SHP77 (cell line): ENCODE measurements around the gene ZBTB21.
"Not testable (repeated sequence)": the region's sequence is repeated elsewhere in the genome, so short reads cannot be mapped to it uniquely, and the experiment has no call there.

Source experiments
- DNase-seq, 2 experiments: peaks; one replicate each; lab custom pipeline; 2025; lab: John Stamatoyannopoulos, UW

The ZBTB21 gene

DNA sequence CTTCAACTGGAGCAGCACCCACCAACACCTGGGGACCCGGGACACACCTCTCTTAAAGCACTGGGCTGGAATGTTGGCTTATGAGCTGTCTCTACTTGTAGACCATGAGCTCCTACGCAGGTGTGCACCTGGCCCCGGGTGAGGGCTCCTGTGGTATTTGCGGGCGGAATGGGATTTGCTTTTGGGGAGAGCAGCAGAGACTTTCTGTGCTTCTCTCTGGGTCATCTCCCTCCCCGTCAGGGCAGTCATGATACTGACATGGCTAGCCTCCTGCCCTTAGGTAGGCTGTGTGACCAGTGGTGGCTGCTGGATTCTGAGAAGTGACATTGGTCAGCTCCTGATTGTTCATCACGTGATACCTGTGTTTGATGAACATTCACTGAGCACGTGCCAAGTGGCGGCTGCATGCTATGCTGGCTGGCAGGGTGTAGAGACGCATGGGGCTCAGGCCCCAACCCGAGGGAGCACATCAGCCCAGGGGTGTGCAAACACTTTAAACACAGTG is 9.0 kb upstream of the ZBTB21 start:
- no peak for DNase-seq

DNA sequence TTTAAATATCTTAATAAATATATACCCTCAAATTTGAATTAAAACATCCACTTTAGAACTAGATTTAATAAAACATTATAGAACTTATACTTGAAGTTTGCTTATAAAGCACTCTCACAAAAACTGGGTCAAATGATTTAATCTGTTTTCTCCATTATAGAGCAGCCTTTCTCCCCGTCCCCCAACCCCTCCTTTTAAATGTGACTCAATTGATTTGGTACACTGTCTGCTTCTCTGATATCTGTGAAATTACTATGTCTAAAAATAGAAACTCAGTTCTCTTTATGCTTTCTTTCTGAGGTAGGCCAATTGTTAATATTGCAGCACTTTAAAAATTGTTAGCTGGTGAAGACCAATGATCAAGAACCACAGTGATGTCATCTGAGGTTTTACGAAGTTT is 6.9 kb upstream of the ZBTB21 start:
- DNase-seq, result no peak

DNA sequence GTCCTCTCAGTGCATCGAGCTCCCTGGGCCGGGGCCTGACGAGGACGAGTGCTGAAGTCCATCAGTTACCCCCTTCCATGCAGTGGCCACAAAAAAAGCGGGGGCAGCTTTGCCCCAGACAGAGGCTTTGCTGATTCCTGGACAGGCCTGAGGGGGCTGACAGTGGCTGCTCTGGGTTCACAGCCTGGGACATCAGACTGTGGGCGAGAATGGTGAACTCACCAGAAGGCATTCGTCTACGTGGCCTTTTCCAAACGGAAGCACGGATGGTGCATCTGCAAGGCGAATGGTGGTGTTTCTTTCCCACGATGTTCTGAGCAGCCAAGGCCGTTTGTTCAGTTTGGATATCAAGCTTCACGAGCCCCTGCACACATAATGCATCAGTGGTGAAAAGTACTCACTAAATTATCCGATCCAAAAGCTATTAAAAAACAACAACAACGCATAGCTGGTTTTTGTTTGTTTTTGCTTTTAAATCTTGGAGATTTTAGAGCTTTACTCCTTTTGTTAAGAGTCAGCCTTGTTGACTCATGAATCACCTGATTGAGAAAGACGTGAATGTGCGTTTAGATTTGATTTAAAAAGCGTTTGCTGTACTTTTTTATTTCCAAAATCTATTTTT is 6.3 kb upstream of the ZBTB21 start:
- DNase-seq, result no peak

DNA sequence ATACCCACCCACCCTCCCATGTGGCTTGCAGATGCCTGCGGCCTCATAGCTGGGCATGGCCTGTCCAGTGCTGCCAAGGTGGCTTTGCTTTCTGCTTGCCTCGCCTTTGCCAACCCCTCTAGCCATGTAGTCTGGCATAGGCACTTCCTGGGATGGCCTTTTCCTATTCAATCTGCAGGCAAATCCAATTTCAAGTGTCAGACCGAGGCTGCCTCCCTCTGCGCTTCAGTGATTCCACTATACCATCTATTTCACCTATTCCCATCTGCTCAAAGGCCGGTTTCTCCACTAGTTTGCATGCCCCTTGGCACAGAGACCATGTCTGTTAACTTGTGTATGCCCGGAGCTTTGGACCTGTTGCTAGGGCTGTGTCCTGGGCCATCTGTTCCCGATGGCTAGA is 3.8 kb upstream of the ZBTB21 start:
- no peak for DNase-seq

DNA sequence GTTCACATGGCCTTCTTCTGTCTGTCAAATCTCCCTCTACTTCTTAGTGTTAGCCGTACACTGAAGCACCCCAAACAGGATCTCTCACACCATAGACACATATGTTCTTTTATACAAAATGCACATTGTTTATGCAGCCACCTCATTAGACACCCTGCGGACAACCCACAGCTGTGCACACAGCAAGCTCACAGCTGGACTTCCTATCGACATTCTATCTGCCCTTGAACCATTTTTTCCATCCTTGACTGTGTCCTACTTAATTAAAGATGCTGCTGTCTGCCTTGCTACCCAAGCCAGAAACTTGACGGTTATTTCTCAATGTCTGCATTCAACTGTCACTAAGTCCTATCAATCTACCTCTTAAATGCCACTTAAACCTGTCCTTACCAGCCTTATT is 3.2 kb upstream of the ZBTB21 start:
- DNase-seq, result peak in 1 of 2 experiments; percentile 15

DNA sequence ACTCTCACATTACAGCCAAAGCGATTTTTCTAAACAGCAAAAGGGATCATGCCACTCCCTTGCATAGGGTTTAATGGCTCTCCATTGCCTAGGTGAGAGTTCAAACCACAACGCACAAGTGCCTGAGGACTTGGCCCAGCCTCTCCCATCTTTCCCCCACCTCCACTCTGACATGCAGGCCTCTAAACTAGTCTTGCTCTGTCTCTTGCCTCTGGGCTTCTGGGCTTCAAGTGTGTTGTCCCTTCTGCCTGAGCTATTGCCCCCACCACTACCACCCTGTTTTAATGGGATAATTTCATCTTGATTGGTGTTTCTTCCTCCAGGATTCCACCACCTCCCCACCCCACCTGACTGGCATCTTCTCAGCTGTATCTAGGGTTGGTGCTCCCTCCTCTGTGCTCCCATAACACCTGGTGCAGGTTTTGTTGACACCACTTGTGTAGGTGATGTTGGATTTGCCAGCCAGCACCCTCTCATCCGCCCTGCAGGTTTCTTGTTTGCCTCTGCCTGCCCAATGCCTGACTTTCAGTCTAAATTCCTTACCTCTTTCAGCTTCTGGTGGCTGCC is 2.7 kb upstream of the ZBTB21 start:
- DNase-seq, result no peak

DNA sequence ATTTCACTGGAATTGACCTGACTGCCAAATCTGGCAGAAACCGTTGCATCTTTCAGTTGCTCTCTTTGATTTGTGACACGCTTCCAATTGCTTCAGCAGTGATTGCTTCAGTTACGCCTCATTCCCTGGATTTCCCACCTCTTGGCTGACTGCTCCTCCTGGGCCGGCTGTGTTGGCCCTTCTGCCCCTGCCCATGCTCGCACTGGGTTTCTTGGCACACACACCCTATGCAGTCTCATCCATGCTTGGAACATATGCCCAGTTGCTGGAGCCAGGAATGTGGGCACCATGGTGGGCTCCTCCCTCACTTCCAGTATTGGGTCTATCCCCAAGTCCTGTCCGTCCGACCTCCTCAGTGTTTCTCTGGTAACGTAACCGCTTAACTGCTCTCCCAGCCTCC is 2.2 kb upstream of the ZBTB21 start:
- DNase-seq, result no peak

DNA sequence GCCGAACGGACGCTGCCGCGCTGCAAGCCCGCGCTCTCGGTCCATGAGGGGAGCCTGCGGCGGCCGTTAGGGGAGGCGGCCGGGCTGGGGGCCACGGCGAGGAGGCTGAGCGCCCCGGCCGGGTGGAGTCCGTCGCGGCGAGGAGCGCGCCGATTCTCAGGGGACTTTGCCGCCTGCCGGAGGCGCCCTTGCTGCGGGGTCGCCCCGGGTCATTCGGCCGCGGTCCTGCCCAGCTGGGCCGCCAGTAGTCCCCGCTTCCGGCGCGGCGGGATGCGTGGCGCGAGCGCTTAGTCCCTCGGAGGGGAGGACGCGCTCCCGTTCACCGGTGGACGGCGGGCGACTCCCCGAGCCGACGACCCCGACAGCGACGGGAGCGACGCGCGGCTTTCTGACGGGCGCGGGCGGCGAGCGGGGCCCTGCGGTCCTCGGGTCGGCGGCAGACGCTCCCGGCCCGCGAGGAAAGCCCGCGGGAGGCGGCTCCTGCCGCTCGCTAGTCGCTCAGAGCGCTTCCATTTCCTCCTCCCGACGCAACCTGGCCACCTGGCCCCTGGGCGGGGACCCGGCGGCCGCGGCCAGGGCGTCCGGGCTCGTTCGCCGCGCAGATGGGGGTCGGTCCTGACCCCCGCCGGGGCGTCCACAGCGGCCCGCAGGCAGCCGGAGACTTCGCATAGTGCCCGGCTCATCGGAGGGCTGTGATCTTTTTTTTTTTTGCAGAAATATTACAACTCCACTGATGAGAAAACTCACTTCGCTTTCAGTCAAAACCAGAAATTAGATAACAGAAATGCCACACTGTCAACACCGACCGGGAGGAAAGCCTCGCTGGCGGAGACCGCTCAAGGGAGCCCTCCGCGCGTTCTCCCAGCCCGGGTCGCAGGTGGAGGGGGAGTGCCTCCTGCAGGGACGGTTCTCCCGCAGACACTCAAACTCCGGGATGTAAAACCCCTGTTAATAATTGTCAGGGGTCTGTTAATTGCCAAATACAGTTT is 641 bp upstream of the ZBTB21 start:
- peak; percentile 36 to 37 for DNase-seq

DNA sequence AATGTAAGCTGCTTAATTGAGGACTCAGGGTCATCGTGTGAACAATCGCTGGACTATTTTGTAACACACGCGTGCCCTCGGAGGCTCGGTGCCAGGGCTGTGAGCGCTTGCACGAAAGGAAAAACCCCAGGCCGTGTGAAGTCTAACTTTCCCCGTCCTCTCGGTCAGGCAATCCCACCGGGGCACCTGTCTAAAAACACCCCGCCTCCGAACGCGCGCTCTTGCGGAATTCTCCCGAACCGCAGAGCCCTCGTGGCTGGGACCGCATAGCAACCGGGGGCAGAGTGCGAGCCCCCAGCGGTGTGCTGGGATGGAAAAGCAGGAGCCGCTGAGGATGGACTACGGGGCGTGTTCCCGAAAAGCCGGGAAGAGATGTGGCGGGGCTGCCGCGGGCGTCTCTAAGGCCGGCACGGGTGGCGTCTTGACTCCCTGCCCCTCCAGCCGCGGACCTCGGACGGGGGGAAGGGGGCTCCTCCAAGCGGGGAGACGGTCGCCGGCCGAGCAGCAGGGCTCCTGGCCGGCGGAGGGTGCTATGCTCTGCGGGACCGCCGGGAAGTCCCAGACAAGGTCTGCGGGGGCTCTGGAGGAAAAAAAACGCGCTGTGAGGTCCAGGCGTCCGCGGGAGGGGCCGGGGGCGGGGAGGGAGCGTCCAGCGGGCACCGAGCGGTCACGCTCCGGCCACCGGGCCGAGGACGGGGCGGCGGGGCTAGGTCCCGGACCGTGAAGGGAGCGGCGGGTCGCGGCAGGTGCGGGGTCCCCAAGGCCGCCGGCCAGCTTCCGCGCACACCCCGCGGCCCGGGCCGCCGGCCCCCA is 936 bp downstream of the ZBTB21 start:
- DNase-seq, result peak; percentile 17 to 21

DNA sequence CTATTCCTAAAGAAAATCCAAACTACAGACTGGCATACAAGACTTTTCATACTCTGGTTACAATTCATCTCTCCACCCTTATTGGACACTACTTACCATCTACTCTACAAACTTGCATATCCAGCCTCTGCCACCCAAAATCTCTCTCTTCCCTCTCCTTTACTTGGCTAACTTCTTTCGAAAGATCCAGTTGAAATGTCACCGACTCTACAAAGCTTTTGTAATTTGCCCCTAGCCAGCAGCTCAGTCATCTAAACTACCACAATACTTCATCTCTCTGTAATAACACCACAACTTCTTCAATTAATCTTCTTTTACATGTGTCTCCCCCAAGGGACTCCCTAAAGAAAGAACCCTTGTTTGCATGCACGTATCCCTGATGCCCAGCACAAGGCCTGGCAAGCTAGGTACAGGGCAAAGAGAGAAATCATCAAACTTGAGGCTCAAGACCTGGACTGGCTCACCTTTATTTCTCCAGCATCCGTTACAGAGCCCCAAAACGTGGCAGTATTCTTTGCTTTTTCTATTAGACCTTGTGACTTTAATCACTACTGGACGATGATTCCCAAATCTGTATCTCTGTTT is 2.7 kb downstream of the ZBTB21 start:
- no peak for DNase-seq

DNA sequence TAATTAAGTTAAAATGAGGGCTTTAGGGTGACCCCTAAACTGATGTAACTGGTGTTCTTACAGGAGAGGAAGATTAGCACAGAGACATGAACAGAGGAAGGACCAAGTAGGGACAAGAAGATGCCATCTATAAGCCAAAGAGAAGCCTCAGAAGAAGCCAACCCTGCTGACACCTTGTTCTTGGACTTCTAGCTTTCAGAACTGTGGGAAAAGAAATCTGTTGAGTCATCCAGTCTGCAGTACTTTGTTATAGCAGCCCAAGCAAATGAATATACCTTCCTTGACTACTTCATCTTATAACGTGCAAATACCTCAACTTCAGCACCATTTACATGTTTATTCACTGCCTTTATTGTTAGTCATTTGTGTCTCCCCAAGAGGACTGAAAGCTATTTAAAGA is 3.4 kb downstream of the ZBTB21 start:
- DNase-seq, result no peak

DNA sequence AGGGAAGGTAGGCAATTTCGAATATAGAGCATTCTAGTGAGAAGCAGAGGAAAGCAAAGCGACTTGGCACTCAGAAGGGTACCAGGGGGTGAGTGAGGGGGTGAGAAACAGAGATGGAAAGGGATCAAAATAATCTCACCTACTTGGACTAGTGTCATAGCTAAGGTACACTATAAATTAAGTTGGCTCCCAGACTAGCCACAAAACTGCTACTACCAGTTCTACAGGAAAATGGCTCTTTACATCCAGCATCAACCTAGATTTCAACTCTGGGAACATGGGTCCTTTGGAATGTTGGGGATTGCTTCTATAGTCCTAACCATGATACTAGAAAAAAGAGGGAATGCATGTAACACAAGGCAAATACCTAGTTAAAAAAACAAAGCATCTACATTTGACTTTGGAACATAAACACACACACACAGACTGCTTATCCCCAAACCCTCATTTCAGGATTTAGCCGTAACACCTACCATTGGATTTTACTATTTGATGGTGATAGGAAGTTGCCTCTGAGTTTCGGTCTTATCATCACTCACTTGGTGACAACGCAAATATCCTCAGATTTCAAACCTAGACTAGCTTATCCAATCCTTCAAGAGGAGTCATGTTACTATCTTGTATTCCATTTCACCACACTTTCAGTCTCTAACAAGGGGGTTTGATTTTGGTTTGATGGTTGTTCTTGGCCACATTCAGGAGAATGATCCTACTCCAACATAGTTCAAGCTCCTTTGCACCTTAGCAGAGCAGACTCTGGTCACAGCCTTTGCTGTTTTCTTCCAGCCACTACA is 5.6 kb downstream of the ZBTB21 start:
- no peak for DNase-seq

DNA sequence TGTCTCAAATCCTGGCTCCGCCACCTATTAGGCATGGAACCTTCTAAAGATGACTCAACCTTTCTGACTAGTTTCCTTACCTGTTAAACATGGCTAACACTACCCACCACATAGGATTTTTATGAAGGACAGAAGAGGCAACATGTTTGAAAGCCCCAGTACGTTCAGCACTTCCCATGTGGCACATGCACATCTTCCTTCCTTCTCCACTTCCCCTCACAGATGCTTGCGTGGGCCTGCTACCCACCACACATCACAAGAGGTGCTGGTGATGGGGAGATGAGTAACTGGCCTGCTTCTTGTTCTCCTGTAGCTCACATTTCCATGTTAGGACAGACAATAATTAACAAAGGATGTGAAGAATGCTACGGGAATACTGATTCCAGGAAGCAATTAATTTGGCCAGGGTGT is 7.1 kb downstream of the ZBTB21 start:
- DNase-seq, result no peak

DNA sequence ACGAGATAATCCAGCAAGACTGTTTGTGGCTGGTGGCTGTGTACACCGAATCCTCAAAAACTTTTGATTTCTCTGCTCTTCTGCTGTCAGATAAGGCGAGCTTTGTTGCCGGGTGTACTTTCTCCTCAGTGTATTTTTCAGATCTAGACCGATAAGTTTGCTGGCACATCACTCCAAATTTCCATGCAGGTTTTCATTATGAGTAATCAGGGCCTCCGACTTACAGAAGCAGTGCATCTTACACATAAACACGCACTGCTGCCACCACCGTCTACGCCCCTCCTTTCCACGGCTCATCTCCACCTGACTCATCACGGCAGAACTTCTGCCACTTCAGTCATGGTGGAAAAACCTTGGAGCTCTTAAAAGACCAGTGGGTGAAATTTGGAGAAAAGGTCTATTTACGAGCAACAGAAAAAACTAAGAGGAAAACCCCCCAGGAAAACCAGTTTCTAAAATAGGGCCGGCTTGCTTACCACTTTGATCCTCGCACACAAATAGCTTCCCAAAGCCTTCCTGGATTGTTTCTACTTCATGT is 7.7 kb downstream of the ZBTB21 start:
- no peak for DNase-seq

DNA sequence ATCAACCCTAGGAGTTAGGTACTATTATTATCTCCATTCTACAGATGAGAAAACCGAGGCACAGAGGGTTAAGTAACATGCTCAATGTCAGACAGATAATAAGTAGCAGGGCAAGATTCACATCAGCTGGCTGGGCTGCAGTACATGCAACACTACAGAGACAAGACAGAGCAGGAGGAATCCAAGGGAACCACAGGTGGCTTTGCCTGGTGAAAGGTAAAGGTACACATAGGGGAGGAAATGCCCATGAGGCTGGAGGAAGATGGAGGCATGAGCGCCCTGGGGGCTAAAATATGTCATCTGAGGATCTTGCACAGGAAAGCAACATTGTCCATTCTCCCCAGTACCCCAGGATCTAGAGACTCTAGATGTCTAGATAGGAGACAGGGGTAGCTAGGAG is 8.4 kb downstream of the ZBTB21 start:
- no peak for DNase-seq

DNA sequence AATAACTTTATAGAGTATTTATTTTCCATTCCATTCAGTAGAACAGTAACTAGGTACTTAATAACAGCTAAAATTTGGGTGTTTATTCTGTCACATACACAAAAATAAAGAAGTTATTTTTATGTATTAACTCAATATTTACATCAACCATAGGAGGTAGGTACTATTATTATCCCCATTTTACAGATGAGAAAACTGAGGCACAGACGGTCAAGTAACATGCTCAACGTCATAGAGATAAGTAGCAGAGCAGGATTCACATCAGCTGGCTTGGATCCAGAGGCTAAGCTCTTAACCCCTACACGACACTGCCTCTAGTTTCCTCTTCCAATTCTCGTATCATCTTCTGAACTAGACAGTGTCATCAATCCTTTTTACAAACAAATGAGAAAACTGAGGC is 9.3 kb downstream of the ZBTB21 start:
- DNase-seq, result no peak

DNA sequence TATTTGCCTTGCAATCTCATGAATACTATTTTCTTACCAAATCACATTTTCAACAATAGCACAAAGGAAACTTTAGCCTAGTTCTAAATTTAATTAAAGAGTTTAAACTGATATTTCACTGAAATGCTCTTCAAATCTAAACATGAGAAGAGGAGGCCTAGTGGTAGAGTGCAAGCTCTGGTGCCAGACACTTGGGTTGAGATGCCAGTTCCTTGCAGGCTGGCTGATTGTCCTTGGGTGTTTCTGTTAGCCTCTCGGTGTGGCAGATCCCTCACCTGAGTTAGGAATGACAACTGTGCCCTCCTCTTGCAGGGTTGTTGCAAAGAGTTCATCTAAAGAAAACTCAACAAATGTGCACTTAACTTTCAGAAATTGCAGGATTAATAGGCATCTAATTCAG is 12.5 kb downstream of the ZBTB21 start:
- DNase-seq, result no peak

DNA sequence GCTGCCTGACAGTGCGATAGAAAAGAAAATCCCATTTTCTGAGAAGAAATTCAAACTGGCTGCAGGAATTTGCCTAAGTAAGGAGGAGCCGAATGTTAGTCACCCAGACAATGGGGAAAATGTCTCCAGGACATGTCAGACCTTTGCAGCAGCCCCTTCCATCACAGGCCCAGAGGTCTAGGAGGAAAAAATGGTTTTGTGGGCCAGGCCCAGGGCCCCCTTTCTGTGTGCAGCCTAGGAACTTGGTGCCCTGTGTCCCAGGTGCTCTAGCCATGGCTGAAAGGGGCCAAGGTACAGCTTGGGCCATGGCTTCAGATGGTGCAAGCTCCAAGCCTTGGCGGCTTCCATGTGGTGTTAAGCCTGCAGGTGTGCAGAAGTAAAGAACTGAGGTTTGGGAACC is 14.6 kb downstream of the ZBTB21 start:
- DNase-seq, result no peak

DNA sequence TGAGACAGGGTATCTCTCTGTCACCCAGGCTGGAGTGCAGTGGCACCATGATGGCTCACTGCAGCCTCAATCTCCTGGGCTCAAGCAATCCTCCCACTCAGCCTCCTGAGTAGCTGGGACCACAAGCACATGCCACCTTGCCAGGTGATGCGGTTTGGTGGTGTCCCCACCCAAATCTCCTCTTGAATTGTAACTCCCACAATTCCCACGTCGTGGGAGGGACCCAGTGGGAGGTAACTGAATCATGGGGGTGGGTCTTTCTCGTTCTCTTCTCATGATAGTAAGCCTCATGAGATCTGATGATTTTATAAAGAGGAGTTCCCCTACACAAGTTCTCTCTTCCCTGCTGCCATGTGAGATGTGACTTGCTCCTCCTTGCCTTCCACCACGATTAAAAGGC is 15.5 kb downstream of the ZBTB21 start:
- DNase-seq, result not testable (repeated sequence)

DNA sequence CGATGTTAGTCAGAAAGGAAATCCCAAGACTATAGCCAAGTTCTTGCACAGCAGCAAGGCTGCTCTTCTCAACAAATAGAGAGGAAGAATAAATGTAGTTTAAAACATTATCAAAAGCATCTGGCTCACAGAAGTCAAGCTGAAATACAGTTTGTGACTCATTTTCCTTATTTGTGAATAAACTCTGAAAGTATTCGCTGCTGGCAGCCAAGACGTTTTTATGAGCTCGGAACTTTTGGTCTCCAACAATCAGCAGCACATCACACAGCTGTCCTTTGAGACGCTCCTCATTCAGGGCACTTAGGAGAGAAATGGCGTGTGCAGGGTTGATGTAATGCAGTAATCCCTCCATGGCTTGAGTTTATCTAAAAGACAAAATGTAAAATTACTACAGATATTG is 16.4 kb downstream of the ZBTB21 start:
- DNase-seq, result no peak

DNA sequence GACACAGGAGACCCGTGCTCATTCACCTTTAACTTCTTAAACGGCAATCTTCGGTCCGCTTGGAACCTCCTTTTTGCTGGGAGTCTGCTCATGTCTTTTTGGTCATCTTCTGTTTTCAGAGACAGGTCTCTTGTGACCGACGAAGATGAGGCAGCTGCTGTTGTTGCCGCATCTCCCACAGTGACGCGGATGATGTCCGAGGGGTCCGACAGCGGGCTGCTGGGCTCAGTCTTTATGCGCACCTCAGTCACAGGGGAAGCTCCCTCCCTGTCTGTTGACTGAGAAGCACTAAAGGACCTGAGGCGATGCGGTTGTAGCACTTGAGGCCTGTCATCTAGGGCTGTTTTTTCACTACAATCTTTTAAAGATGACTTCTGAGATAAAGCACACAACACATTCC is 17.6 kb downstream of the ZBTB21 start:
- no peak for DNase-seq
